Gastroesophageal sphincter (tissue), 3 donors: ENCODE results near the gene MIA3.

Source experiments
- POLR2A ChIP-seq, 2 donors: fragments of 450-650 bp; IDR thresholded peaks; one replicate each; pipeline ENCODE4 v1.6.1; 2017; ENCODE audit warnings: antibody characterized with exemption in 2 of 2, mild to moderate bottlenecking in 2 of 2, moderate library complexity in 1 of 2
- POLR2AphosphoS5 ChIP-seq: sonication (generic); formaldehyde crosslinking; IDR thresholded peaks from one replicate; pipeline ENCODE4 v1.6.1; 2017; ENCODE audit warnings: antibody characterized with exemption
- TF ChIP-seq, protein P1 (sequence below), 4 experiments: fragments of 200-600 bp in 2 of 4; fragments of 450-650 bp in 2 of 4; sonication (generic) in 1 of 4; IDR thresholded peaks; one replicate each; pipeline ENCODE4 v1.5.1; 2017 to 2019; ENCODE audit warnings: antibody characterized with exemption in 4 of 4, mild to moderate bottlenecking in 2 of 4, moderate library complexity in 2 of 4

DNA sequence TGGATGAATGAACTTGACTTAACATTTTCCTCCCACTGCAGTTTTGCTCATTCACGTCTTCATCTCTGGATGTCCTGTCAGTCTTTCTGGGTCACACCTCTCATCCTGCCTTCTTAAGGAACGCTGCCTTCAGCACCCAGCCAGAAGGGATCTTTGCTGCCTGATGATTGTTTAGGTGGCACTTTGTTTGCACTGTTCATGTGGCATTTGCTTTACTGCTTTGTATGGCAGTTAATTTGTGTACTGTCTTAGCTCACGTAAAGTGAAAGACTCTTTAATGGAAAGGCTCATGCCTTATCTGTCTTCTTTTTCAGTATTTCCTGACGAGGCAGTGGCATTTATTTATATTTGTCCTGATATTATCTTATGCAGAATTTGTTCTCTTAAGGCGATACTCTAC lies 4.9 kb downstream of the MIA3 start:
- TF ChIP-seq, protein P1, sequence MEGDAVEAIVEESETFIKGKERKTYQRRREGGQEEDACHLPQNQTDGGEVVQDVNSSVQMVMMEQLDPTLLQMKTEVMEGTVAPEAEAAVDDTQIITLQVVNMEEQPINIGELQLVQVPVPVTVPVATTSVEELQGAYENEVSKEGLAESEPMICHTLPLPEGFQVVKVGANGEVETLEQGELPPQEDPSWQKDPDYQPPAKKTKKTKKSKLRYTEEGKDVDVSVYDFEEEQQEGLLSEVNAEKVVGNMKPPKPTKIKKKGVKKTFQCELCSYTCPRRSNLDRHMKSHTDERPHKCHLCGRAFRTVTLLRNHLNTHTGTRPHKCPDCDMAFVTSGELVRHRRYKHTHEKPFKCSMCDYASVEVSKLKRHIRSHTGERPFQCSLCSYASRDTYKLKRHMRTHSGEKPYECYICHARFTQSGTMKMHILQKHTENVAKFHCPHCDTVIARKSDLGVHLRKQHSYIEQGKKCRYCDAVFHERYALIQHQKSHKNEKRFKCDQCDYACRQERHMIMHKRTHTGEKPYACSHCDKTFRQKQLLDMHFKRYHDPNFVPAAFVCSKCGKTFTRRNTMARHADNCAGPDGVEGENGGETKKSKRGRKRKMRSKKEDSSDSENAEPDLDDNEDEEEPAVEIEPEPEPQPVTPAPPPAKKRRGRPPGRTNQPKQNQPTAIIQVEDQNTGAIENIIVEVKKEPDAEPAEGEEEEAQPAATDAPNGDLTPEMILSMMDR (IDR thresholded peaks at IDR 0.05) = no peak
- TF ChIP-seq POLR2AphosphoS5 (no peak), POLR2A (IDR thresholded peaks at IDR 0.05) (no peak)
